Eye (tissue), 1 donor: ENCODE data around the gene CCDC6.

Experiments
- DNase-seq: peaks from one replicate; pipeline ENCODE4 v3.0.0-alpha.2; 2015

Gene CCDC6

GRCh38 chr10:59844436-59844835 lies 61.9 kb downstream of the CCDC6 start:
- no peak for DNase-seq

GRCh38 chr10:59843748-59844147 lies 62.6 kb downstream of the CCDC6 start:
- DNase-seq: no peak

- no peak for DNase-seq
These were observed 66.8 kb downstream of the CCDC6 start for GRCh38 chr10:59839576-59839975.

DNA sequence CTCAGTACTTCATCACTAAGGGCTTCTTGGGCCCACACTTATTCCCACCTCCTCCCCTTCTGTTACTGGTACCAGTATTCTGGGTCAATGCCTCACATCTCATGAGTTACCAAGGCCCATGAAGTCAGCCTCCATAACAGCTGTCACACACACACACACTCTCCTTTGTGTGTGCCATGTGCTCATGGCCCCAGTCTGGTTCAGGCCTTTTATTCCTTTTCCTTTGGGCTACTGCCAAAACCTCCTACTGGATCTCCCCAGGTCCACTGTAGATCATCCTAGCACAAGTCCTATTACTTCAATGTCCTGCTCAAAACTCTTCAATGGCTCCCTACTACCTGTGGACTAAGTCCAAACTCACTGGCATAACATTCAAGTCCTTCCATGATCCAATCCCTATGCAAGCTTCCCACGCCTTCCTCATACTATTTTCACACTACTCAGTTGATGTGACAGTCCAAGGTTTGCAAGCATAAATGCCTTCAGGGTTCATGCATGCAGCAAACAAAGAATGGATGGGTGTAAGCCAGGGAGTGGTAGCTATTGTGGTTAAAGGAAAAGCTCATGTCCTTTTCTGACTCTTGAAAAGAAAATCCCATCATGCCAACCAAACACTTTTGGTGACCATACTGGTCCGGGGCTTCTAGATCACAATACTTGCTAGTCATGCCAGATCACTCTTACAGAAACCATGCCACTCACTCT lies 68.1 kb downstream of the CCDC6 start:
- DNase-seq: no peak

GRCh38 chr10:59833810-59834209 lies 72.5 kb downstream of the CCDC6 start:
- DNase-seq: no peak

DNA sequence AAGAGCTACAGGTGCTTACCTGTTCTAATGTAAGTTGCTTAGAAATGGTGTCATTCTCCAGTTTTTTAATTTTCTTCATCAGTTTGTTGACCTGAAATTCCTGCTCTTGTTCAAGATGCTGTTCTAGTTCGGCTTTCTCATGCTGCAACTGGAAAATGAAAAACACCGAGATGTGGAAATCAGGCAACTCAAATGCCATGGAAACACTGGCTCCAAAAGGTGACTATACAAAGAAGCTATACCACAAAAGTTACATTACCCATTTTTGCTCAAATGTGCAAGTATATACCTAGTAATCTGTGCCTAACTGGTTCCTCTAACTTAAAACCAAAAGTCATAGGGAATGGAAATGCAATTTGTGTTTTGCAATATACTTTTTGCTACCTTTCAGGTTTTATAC lies 73.8 kb downstream of the CCDC6 start:
- no peak for DNase-seq

DNA sequence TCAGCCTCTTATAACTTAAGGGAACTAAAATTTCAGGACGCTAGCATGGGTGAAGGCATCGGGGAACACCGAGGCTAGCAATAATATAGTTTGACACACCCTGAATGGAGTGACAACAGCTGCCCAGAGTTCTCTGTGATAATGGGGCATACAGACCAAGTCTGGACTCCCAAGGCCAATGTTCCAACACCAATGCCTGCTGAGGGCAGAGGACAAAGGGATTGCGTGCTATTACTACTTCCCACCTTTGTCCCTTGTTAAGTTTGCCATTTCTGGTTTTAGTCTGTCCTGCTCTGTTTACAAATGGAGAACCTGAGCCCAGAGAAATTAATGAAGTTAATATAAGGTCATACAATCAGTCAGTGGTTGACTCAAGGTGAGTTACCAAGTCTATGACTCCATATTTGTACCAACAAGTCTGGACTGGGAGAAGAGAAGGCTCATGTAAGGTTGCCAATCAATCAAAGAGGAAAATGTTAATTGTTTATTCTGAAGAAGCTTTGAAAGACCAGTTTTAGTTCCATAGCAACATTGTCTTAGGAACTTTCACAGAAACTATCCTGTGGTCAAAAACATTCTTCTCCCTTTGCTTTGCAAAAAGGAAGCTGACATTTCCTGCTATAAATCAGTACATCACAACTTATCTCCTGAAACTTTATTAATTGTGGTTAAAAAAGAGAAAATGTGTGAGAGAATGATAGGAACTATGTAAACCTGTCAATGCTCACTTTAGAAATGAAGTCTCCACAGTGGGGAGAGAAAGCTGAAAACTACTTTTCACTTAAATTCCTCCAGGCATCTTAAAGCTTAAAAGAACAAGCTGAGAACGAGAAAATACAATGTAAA lies 74.5 kb downstream of the CCDC6 start:
- DNase-seq: no peak

GRCh38 chr10:59830601-59831259 lies 75.6 kb downstream of the CCDC6 start:
- DNase-seq: peak; percentile 79

GRCh38 chr10:59829601-59830000 lies 76.8 kb downstream of the CCDC6 start:
- DNase-seq: no peak

DNA sequence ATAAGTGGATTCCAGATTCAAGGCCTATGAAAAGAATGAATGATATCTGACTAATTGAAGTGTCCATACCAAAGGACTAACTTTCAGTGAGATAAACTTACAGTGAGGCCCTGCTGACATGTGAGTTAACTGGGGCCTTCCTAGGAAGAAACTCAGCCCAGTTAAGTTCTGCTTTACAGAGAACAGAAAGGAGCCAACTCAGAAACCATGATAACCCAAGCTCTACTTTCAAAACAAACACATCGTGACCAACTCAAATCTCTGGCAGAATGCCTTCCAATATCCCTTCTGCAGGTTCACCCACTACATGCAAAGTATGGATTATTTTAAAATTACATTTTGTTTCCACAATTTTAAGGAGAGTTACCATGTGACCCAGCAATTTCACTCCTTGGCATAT lies 77.3 kb downstream of the CCDC6 start:
- no peak for DNase-seq

- no peak for DNase-seq
These were observed 80.4 kb downstream of the CCDC6 start for GRCh38 chr10:59825932-59826331.

- DNase-seq: no peak
These were observed 82.6 kb downstream of the CCDC6 start for GRCh38 chr10:59823751-59824150.

- DNase-seq: no peak
These were observed 83.2 kb downstream of the CCDC6 start for GRCh38 chr10:59823111-59823510.

DNA sequence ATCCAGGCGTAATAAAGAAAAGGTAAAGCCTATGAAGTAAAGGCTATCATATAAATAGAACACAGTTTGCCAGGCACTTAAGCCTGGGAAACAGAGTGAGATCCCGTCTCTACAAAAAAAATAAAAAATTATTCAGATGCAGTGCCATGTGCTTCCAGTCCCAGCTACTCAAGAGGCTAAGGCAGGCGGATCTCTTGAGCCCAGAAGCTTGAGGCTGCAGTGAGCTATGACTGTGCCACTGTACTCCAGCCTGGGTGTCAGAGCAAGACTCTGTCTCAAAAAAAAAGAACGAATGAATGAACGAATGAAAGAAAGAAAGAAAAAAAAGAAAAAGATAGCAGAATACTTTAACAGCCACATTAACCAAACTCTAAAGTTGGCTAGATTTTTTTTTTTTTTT lies 85.9 kb downstream of the CCDC6 start:
- no peak for DNase-seq

GRCh38 chr10:59819683-59820082 lies 86.7 kb downstream of the CCDC6 start:
- no peak for DNase-seq

- no peak for DNase-seq
These were observed 87.1 kb downstream of the CCDC6 start for GRCh38 chr10:59819265-59819664.

GRCh38 chr10:59817773-59818172 lies 88.6 kb downstream of the CCDC6 start:
- DNase-seq: no peak

DNA sequence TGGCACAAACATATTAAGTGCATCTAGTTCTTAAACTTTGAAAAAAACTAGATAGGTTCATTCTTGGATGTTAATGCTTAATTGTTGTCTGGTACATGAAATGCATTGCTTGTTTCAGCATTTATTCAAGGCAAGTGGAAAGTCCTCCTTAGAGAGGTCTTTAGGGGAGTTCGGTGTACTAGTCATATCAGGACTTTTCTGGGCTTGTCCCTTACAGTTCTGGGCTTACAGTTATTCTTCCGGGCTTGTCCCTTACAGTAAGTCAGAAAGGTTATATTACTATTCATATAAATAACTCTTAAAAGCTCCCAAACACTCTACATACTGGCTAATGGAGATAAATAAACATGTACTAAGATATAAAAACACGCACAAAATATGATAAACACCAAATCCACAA lies 91.5 kb downstream of the CCDC6 start:
- no peak for DNase-seq

DNA sequence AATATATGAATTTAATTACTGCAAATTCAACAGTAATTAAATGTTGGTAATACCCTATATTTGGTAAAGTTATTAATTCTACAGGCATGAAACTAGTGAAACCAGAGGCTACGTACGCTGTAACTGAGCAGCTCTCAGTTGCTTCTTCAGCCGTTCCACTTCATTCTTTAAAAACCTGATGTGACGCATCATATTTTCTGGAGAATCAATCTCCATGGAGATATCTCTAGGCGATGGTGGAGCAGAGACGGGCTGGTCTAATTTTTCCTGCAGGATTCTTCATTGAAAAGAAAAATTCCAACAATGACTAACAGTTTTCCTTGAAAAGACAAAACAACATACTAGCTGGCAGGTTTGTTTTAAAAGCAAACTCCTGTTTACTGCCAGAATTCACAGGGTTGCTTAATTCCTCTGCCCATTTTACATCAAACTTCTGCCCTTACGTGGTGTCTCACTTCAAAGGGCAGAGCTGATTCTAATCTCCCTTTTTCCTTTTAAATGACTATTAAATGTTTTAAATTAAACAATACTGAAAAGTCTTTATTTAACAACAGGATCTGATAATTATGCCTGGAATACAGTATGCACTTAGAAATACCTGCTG lies 93.7 kb downstream of the CCDC6 start:
- DNase-seq: no peak

DNA sequence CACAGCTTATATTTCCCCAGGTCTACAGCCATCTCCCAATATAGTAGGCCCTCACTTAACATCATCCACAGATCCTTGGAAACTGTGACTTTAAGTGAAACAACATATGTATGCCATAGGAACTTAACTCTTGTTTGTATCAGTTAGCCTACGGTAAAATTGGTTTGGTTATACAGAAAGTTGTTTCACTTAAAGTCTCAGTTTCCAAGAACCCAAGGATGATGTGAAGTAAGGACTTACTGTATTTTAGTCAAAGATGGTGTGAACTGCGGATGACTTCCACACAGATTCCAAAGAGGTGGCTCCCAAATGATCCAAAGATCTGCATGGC lies 96.7 kb downstream of the CCDC6 start:
- DNase-seq: no peak

GRCh38 chr10:59808896-59809643 lies 97.3 kb downstream of the CCDC6 start:
- DNase-seq: peak; percentile 79
